Naive thymus-derived CD8-positive, alpha-beta T cell (primary cell): ENCODE measurements around the gene TIAM1. TPM values are rescaled to one million over a fixed set of nuclear protein-coding genes. Genes with fewer than 3 reads are reported as not detected.

Experiments
- ATAC-seq, 2 donors: fragments of 150-1000 bp; cut with Tn5 transposase in 1 of 2; sonication (Bioruptor Pico), chemical (Tn5 transposase) in 1 of 2; 1 replicate in 1 of 2; 2 replicates in 1 of 2; pipeline ENCODE4 v1.10.0; 2021; ENCODE audit warnings: mild to moderate bottlenecking in 2 of 2, moderate library complexity in 2 of 2
- POLR2A ChIA-PET: fragments of 350-600 bp; sonication (Branson Sonifier 250); formaldehyde crosslinking; loops from one replicate; lab custom pipeline; 2021; ENCODE audit warnings: antibody characterized with exemption; lab: Charles Lee
- DNase-seq, 10 donors: peaks; one replicate each; pipeline versions ENCODE4 v3.0.0 to v3.0.0-alpha.2; 2020 to 2022
- H3K27ac Mint-ChIP-seq, 10 donors: one replicate each; pipeline ENCODE4 v1.8.0; 2020 to 2022; ENCODE audit warnings: mild to moderate bottlenecking in 10 of 10, mixed read lengths in 10 of 10, moderate library complexity in 4 of 10, inconsistent platforms in 1 of 10
- H3K27me3 Mint-ChIP-seq, 5 donors: one replicate each; pipeline ENCODE4 v1.8.0; 2021 to 2022; ENCODE audit warnings: mixed read lengths in 5 of 5
- H3K36me3 Mint-ChIP-seq, 3 donors: one replicate each; pipeline ENCODE4 v1.8.0; 2020 to 2022; ENCODE audit warnings: mixed read lengths in 3 of 3, mild to moderate bottlenecking in 2 of 3, inconsistent platforms in 1 of 3
- H3K4me1 Mint-ChIP-seq, 4 donors: one replicate each; pipeline ENCODE4 v1.8.0; 2021 to 2022; ENCODE audit warnings: mixed read lengths in 4 of 4
- H3K4me3 Mint-ChIP-seq, 10 donors: one replicate each; pipeline ENCODE4 v1.8.0; 2020 to 2022; ENCODE audit warnings: mild to moderate bottlenecking in 10 of 10, mixed read lengths in 10 of 10, moderate library complexity in 6 of 10, inconsistent platforms in 1 of 10
- H3K9me3 Mint-ChIP-seq, 9 donors: one replicate each; pipeline ENCODE4 v1.8.0; 2020 to 2022; ENCODE audit warnings: mixed read lengths in 9 of 9, mild to moderate bottlenecking in 3 of 9, inconsistent platforms in 1 of 9, moderate library complexity in 1 of 9
- polyA plus RNA-seq, 3 donors: library from polyadenylated mRNA; unstranded; fragments of 300-500 nt; fragmentation: Illumina TruSeq; gene quantifications; one replicate each; pipeline ENCODE4 v1.2.3, GENCODE V29; 2021
- total RNA-seq, 8 experiments: library from RNA in 2 of 8; stranded (reverse) in 2 of 8; gene quantifications; one replicate each; pipeline ENCODE4 v1.2.3 and lab custom pipeline; 2021 to 2026

The TIAM1 gene, protein sequence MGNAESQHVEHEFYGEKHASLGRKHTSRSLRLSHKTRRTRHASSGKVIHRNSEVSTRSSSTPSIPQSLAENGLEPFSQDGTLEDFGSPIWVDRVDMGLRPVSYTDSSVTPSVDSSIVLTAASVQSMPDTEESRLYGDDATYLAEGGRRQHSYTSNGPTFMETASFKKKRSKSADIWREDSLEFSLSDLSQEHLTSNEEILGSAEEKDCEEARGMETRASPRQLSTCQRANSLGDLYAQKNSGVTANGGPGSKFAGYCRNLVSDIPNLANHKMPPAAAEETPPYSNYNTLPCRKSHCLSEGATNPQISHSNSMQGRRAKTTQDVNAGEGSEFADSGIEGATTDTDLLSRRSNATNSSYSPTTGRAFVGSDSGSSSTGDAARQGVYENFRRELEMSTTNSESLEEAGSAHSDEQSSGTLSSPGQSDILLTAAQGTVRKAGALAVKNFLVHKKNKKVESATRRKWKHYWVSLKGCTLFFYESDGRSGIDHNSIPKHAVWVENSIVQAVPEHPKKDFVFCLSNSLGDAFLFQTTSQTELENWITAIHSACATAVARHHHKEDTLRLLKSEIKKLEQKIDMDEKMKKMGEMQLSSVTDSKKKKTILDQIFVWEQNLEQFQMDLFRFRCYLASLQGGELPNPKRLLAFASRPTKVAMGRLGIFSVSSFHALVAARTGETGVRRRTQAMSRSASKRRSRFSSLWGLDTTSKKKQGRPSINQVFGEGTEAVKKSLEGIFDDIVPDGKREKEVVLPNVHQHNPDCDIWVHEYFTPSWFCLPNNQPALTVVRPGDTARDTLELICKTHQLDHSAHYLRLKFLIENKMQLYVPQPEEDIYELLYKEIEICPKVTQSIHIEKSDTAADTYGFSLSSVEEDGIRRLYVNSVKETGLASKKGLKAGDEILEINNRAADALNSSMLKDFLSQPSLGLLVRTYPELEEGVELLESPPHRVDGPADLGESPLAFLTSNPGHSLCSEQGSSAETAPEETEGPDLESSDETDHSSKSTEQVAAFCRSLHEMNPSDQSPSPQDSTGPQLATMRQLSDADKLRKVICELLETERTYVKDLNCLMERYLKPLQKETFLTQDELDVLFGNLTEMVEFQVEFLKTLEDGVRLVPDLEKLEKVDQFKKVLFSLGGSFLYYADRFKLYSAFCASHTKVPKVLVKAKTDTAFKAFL (N-terminal part only)
- total RNA-seq, result 1 to 10 TPM; 9.4 to 9.8 TPM
- polyA plus RNA-seq, result 1 to 10 TPM; 2.7 to 4.0 (median 3.4) TPM
- 12.8 to 102 (median 41.9) reads per million in 6 experiments for total RNA-seq (lab: John Stamatoyannopoulos, UW)

DNA sequence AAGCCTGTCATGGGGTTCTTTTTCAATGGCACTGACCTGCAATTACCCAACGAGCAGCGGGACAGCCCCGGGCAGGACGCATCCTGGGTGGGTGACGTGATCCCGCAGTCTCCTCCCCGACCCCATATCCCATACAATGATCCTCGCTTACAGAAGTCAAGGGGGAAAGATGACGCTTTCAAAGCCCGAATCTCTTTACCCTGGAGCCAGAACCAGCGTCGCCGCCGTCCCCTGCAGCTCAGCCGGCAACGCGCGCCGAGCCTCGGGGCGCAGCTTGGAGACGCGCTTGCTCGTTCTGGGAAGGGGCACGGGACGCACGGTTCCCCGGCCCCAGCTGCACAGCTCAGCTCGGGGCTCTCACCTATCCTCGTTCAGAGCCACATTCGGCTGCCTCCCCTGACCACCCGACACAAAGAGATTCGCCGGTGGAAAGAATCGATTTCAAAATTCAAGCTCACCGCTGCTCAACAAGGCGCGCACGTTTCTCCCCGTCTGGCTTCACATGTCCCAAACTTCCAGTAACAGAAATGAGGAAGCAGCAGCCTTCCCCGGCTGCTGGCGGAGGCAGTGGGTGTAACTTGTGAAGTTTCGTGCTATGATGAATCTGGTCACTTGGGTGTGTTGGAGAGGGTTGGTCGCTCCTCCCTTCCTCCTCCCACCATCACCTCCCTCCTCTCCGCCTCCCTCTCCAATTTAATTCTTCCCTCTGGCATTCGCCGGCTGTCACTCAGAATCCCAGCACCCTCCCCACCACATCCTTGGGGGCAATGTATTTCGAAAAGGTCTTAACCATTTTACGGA lies at the start of gene TIAM1:
Gene TIAM1 (minus strand): TSS at position 582 of the 801 bp plus-strand sequence. CDS start 77,289 bp downstream, outside the sequence.
- no peaks in the 10 kb centered on the region for H3K9me3 Mint-ChIP-seq
- ATAC-seq (peak; percentile 44 to 66), DNase-seq (peak in 1 of 10 donors; percentile 20)
- no peaks in the 10 kb centered on the region for H3K36me3 Mint-ChIP-seq
- H3K27me3 Mint-ChIP-seq, result peaks cover 14 to 36% (median 24%) of the 10 kb centered on the region in 5 donors
- POLR2A ChIA-PET, result interaction anchor here (0.6 kb wide), 1 partner anchor 10 kb away, joined by 8 read pairs; no protein-coding TSS in a partner anchor
- peaks cover 23 to 43% (median 38%) of the 10 kb centered on the region in 4 donors for H3K4me1 Mint-ChIP-seq
- peak within 1 kb of the TSS; percentile 82 to 95 (median 91) for H3K4me3 Mint-ChIP-seq
- H3K27ac Mint-ChIP-seq, result peak within 1 kb of the TSS in 9 of 10 donors; percentile 48 to 92 (median 74)

DNA sequence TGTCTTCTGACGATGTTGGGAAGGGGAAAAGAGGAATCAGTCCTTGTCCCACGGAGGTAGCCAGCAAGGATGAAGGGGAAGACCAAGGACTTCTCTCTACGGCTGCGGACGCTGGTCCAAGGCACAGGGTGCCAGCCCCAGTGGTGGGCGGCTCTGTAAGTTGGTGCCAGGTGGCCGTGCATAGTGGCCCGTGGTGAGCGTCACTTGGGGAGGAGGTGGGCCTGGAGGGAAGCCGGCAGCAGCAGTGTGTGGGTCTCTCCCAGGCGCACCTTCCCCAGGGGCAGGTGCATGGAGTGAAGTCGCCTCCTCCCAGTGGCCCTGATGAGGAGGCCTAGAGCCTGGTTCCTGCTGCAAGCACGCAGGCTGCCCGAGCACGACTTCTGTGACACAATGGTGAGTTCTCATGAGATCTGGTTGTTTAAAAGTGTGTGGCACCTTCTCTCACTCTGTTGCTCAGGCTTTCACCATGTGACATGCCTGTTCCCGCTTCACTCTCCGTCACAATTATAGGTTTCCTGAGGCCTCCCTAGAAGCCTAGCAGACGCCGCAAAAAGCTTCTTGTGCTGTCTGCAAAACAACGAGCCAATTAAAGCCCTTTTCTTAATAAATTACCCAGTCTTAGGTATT lies 43.6 kb upstream of the TIAM1 start:
- no peaks in the 10 kb centered on the region for H3K9me3 Mint-ChIP-seq
- DNase-seq, result no peak
- peaks cover 4 to 19% (median 10%) of the 10 kb centered on the region in 4 donors for H3K4me1 Mint-ChIP-seq
- no peaks in the 10 kb centered on the region for H3K27me3 Mint-ChIP-seq
- peaks cover 0 to 1% (median 0%) of the 10 kb centered on the region in 3 donors for H3K36me3 Mint-ChIP-seq
- POLR2A ChIA-PET, result interaction anchor here (0.6 kb wide), 1 partner anchor 164 kb away, joined by 6 read pairs; no protein-coding TSS in a partner anchor
- ATAC-seq, result no peak
- no peak overlapping the region for H3K27ac Mint-ChIP-seq
- no peak overlapping the region for H3K4me3 Mint-ChIP-seq

DNA sequence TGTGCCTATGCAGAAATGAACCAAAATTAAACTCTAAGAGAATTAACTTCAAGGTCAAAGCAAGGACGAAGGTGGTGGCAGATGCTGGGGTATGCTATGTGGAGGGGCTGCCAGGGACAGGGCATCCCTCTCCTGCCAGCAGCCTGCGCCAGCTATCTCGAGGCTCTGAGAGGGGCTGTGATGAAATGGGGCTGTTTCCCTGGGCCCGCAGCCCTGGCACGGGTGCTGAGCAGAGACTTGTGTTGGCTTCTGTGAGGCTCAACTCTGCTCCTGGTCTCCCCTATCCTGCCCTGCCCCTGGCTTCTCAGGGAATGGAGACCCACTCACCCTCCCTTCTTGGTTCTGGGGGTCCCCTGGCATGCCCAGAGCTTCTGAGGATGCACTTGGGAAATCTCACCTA lies 41.9 kb upstream of the TIAM1 start:
- Mint-ChIP-seq H3K27me3 (no peaks in the 10 kb centered on the region), H3K36me3 (peaks cover 0 to 1% (median 0%) of the 10 kb centered on the region in 3 donors), H3K27ac (peak overlapping the region in 2 of 10 donors; percentile 7 to 56), H3K4me1 (peaks cover 13 to 26% (median 19%) of the 10 kb centered on the region in 4 donors), H3K4me3 (no peak overlapping the region), H3K9me3 (peaks cover 0 to 3% (median 0%) of the 10 kb centered on the region in 9 donors)
- POLR2A ChIA-PET, result no interaction called here
- no peak for ATAC-seq
- no peak for DNase-seq

DNA sequence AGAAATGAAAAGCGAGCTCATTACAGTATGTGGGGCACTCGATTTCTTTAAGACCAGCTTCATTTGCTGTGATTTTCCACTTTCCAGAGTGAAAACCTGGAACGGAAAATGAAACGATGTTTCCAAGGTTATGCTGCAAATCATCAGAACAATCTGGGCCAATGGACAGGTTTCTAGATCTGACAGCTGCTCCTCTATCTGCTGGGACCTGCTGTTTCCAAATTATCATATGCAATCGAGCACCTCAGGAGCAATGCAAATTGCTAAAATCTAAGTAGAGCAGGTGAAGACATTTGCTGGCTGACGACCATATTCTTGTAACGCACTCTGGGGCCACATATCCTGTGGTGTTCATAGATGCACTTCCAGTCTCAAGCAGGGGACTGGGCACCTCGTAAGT lies 39.7 kb upstream of the TIAM1 start:
- POLR2A ChIA-PET, result interaction anchor here (0.6 kb wide), 1 partner anchor 269 kb away, joined by 6 read pairs; no protein-coding TSS in a partner anchor
- no peak overlapping the region for H3K27ac Mint-ChIP-seq
- H3K4me1 Mint-ChIP-seq, result peaks cover 13 to 22% (median 15%) of the 10 kb centered on the region in 4 donors

GRCh38 chr21:31382060-31382459 lies 38.0 kb upstream of the TIAM1 start:
- H3K36me3 Mint-ChIP-seq, result peaks cover 0 to 1% (median 0%) of the 10 kb centered on the region in 3 donors
- no peak for DNase-seq
- H3K27ac Mint-ChIP-seq, result peak overlapping the region in 2 of 10 donors; percentile 34 to 52
- POLR2A ChIA-PET, result no interaction called here
- ATAC-seq, result peak in 1 of 2 donors; percentile 42
- H3K4me3 Mint-ChIP-seq, result peak overlapping the region in 2 of 10 donors; percentile 2 to 9
- H3K4me1 Mint-ChIP-seq, result peaks cover 13 to 22% (median 15%) of the 10 kb centered on the region in 4 donors
- no peaks in the 10 kb centered on the region for H3K27me3 Mint-ChIP-seq
- H3K9me3 Mint-ChIP-seq, result peaks cover 0 to 3% (median 0%) of the 10 kb centered on the region in 9 donors

More for the DNA sequence above, 39.7 kb upstream of the TIAM1 start:
- ATAC-seq (no peak), DNase-seq (no peak)
- no peaks in the 10 kb centered on the region for H3K27me3 Mint-ChIP-seq
- peaks cover 0 to 3% (median 0%) of the 10 kb centered on the region in 9 donors for H3K9me3 Mint-ChIP-seq
- H3K4me3 Mint-ChIP-seq, result no peak overlapping the region
- peaks cover 0 to 1% (median 0%) of the 10 kb centered on the region in 3 donors for H3K36me3 Mint-ChIP-seq

DNA sequence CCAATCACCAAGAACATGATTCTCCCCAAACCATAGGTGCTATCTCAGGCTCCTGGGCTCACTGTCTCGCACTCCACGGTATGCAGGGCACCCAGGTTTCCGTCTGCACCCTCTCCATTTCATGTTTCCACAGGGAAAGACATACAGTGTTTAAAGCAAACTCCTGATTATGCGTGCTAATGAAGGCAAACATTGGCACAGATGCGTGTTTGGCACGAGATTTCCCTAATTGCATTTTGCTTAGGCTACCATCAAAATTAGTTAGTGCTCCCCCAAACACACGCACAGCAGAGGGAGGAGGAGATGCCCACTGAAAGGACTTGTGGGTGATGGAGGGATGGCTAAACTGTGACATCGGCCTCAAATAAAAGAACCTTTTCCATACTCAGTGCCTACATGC lies 32.2 kb upstream of the TIAM1 start:
- H3K4me3 Mint-ChIP-seq, result no peak overlapping the region
- no peak for ATAC-seq
- peaks cover 0 to 10% (median 5%) of the 10 kb centered on the region in 4 donors for H3K4me1 Mint-ChIP-seq
- no peaks in the 10 kb centered on the region for H3K36me3 Mint-ChIP-seq
- peak overlapping the region in 1 of 10 donors; percentile 47 for H3K27ac Mint-ChIP-seq
- no peak for DNase-seq
- no peaks in the 10 kb centered on the region for H3K27me3 Mint-ChIP-seq
- H3K9me3 Mint-ChIP-seq, result no peaks in the 10 kb centered on the region
- POLR2A ChIA-PET, result interaction anchor here (0.6 to 0.7 kb wide), 2 partner anchors 51 to 220 kb away, joined by 3 to 10 read pairs; no protein-coding TSS in a partner anchor

DNA sequence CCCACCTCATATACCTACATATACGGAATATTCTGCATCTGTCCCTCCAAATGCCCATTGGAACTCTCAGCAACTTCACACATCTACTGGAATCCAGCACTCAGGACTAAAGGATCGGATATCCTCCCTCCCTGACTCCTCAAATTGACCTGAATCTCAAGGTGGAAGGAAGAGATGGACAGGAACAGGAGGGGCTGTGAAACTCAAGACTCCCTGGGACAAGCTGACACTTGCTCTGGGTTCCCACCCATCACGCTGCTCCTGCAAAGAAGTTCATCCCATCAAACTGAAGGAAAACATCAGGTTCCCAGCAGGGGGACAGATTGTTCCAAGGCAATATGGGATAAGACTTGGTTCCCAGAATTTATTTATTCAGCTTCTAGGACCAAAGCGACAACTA lies 30.3 kb upstream of the TIAM1 start:
- Mint-ChIP-seq H3K27me3 (no peaks in the 10 kb centered on the region), H3K4me3 (no peak overlapping the region), H3K36me3 (no peaks in the 10 kb centered on the region), H3K4me1 (peaks cover 0 to 10% (median 5%) of the 10 kb centered on the region in 4 donors), H3K9me3 (no peaks in the 10 kb centered on the region), H3K27ac (no peak overlapping the region)
- ATAC-seq, result no peak
- POLR2A ChIA-PET, result interaction anchor here (1.1 kb wide), 1 partner anchor 101 kb away, joined by 3 read pairs; no protein-coding TSS in a partner anchor
- DNase-seq, result no peak

DNA sequence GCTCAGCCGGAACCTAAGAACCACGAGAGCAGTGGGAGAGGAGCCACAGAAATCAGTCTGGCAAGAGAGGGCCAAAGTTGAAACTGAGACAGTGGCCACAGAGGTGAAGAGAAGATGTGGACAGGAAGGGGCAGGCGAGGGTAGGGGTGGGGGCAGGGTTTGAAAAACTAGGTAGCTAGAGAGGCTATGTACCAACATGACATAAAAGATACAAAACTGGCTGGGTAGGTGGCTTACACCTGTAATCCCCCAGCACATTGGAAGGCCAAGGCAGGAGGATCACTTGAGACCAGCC lies 28.4 kb upstream of the TIAM1 start:
- ATAC-seq (no peak), DNase-seq (no peak)
- POLR2A ChIA-PET, result no interaction called here
- H3K27ac Mint-ChIP-seq, result no peak overlapping the region
- no peaks in the 10 kb centered on the region for H3K27me3 Mint-ChIP-seq
- no peak overlapping the region for H3K4me3 Mint-ChIP-seq
- H3K4me1 Mint-ChIP-seq, result peaks cover 0 to 10% (median 5%) of the 10 kb centered on the region in 4 donors
- no peaks in the 10 kb centered on the region for H3K36me3 Mint-ChIP-seq
- H3K9me3 Mint-ChIP-seq, result no peaks in the 10 kb centered on the region

DNA sequence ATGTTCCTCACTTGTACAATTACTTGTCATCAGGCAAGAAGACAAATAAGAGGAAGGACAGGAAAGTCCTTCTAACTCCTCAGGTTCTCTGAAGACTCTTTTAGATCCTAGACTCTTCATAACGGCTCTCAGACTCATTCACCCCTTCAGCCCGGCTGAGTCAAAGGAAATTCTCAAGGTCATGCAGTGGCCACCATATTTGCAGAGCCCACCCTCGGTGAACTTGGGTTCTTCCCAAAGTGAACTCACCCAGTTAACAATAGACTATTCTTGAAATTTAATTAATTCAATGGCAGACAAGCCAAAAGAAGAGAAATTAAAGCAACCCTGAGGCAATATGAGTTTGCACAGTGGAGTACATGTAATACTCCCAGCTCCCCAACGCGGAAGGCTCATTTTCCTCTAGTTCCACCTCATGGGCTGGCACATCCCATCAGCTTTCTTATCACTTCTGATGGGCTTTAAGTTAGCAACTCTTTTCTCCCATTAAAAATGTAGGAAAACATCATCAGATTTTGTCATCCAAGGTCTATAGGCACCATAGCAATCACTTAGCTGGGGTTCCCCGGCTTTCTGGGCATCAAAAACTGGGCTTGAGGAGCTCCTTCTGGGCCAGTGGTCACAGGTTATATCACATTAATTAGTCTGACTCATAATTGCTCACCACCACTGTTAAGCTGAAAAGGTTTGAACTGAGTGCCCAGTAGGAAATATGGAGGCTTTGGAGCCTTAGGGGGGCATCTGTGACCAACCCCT lies 27.8 kb upstream of the TIAM1 start:
- peaks cover 0 to 11% (median 7%) of the 10 kb centered on the region in 4 donors for H3K4me1 Mint-ChIP-seq
- H3K36me3 Mint-ChIP-seq, result no peaks in the 10 kb centered on the region
- H3K27ac Mint-ChIP-seq, result peak overlapping the region in 1 of 10 donors; percentile 7

DNA sequence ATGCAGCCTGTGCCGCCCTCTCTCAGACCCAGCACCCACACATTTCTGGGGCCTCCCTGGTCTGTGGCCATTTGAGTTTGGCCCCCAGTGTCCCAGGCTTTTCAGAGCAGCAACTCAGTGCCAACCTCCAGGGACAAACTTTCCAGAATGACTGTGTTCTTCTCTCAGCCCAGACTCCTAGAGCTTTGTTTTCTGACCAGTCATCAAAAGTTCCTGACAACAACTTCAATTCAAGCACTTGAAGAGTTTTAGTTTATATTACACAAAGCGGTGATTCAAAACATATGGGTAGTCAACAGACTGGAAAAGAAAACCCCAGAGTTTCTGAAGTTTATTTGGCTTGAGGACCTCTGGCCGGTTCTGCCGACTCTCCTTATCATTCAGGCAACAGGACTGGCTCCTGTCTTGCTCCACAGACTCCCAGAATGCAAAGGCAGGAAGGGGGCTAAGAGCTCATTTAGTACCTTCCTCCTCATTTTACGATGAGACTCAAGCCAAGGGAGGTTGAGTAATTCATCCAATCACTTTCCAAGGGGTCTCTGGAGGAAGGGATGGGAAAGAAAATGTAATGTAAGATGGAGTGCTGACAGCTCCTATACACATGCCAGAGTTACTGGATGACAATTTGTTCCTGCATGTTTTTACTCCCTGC lies 27.0 kb upstream of the TIAM1 start:
- POLR2A ChIA-PET, result no interaction called here
- H3K36me3 Mint-ChIP-seq, result no peaks in the 10 kb centered on the region
- H3K27me3 Mint-ChIP-seq, result no peaks in the 10 kb centered on the region
- no peak for DNase-seq
- H3K27ac Mint-ChIP-seq, result no peak overlapping the region
- H3K4me1 Mint-ChIP-seq, result peaks cover 3 to 13% (median 10%) of the 10 kb centered on the region in 4 donors
- H3K4me3 Mint-ChIP-seq, result no peak overlapping the region
- H3K9me3 Mint-ChIP-seq, result no peaks in the 10 kb centered on the region
- ATAC-seq, result no peak

More for the DNA sequence above, 27.8 kb upstream of the TIAM1 start:
- DNase-seq (no peak), ATAC-seq (no peak)
- POLR2A ChIA-PET, result no interaction called here
- no peaks in the 10 kb centered on the region for H3K9me3 Mint-ChIP-seq
- no peak overlapping the region for H3K4me3 Mint-ChIP-seq
- no peaks in the 10 kb centered on the region for H3K27me3 Mint-ChIP-seq
